Bronchial epithelial cell (primary cell): ENCODE results near the gene TXK. TPM values are rescaled to one million over a fixed set of nuclear protein-coding genes. Genes with fewer than 3 reads are reported as not detected.

Experiments used
- DNase-seq: peaks from one replicate; pipeline ENCODE4 v3.0.0-alpha.2; 2010; ENCODE audit warnings: low read depth
- FAIRE-seq: peaks from 2 replicates; lab custom pipeline; 2011; peaks lifted over from hg19 to GRCh38; lab: Jason Lieb, UNC
- H3K27me3 ChIP-seq: 2 replicates; pipeline ENCODE4 v1.5.1; 2011; ENCODE audit warnings: low read length; ENCODE audit not compliant: control insufficient read depth, insufficient read depth
- H3K36me3 ChIP-seq: 2 replicates; pipeline ENCODE4 v1.5.1; 2011; ENCODE audit warnings: low read length; ENCODE audit not compliant: control insufficient read depth, insufficient read depth
- H3K4me3 ChIP-seq: 2 replicates; pipeline ENCODE4 v1.5.1; 2011; ENCODE audit warnings: mild to moderate bottlenecking, low read depth, low read length, control low read depth
- CTCF ChIP-seq: IDR thresholded peaks from 2 replicates; pipeline ENCODE4 v1.5.1; 2011; ENCODE audit warnings: mild to moderate bottlenecking, moderate library complexity, low read length, control low read depth, inconsistent platforms; ENCODE audit not compliant: insufficient read depth, severe bottlenecking
- total RNA-seq: library from RNA; depleted of rRNA; stranded (reverse); fragments of >200 nt; gene quantifications from 2 replicates; pipeline ENCODE4 v1.2.1, GENCODE V29; 2014

The TXK gene
- total RNA-seq, 1 donor from 2014 or later, result under 0.01 TPM

- TF ChIP-seq CTCF, result no peak
- peak; percentile 33 for DNase-seq
- Histone ChIP-seq H3K4me3 (no peak overlapping the region), H3K36me3 (no peaks in the 10 kb centered on the region), H3K27me3 (no peaks in the 10 kb centered on the region)
- no peak for FAIRE-seq
These were observed 30.4 kb downstream of the TXK start for GRCh38 chr4:48103483-48104139.

- H3K4me3 ChIP-seq, result no peak overlapping the region
- TF ChIP-seq CTCF, result peak; percentile 17
- no peak for DNase-seq
- no peak for FAIRE-seq
- H3K27me3 ChIP-seq, result no peaks in the 10 kb centered on the region
- H3K36me3 ChIP-seq, result no peaks in the 10 kb centered on the region
These were observed 31.7 kb downstream of the TXK start for GRCh38 chr4:48102303-48102702.

DNA sequence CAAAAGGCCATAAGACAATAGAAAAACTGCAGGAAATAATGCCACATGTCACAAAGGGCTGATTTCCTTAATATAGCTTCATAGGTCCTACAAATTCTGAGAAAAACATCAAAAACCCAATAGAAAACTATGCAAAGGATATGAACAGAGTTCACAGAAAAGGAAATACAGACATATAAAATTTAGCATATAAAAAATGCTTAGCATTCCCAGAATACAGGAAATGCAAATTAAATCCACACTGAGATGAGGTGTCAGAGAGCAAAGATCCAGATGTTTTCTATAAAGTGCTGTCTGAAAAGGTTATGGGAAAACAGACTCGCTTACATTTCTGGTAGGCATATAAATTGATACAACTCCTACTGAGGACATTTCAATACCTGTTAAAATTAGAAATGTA is 33.8 kb downstream of the TXK start:
- no peak for TF ChIP-seq CTCF
- H3K4me3 ChIP-seq, result no peak overlapping the region
- no peaks in the 10 kb centered on the region for H3K27me3 ChIP-seq
- no peaks in the 10 kb centered on the region for H3K36me3 ChIP-seq
- FAIRE-seq (no peak), DNase-seq (no peak)

- no peak for TF ChIP-seq CTCF
- no peak for DNase-seq
These were observed 38.6 kb downstream of the TXK start for GRCh38 chr4:48095441-48095840.

DNA sequence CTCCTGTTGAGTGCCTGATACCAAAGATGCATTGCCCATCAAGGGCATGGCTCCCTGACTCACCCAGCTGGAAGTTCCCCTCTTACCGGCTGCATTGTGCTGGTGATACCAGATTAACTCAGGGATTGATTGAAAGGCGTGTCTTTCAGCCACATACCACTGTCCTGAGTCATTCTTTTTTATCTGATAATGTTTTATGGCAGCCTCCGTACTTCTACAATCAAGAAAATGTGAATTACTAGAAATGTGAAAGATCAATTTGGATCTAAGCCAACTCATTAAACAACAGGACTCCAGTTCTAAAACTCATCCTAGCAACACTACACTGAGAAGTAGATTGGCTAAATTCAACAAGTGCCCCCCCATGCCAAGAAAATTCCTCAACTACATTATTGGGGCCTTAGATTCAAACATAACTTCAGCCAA is 40.0 kb downstream of the TXK start:
- DNase-seq (peak; percentile 88), FAIRE-seq (no peak)
- Histone ChIP-seq H3K27me3 (no peaks in the 10 kb centered on the region), H3K36me3 (no peaks in the 10 kb centered on the region), H3K4me3 (no peak overlapping the region)
- no peak for TF ChIP-seq CTCF

More at GRCh38 chr4:48095441-48095840, 38.6 kb downstream of the TXK start:
- H3K27me3 ChIP-seq, result no peaks in the 10 kb centered on the region
- H3K4me3 ChIP-seq, result no peak overlapping the region
- H3K36me3 ChIP-seq, result no peaks in the 10 kb centered on the region
- no peak for FAIRE-seq

DNA sequence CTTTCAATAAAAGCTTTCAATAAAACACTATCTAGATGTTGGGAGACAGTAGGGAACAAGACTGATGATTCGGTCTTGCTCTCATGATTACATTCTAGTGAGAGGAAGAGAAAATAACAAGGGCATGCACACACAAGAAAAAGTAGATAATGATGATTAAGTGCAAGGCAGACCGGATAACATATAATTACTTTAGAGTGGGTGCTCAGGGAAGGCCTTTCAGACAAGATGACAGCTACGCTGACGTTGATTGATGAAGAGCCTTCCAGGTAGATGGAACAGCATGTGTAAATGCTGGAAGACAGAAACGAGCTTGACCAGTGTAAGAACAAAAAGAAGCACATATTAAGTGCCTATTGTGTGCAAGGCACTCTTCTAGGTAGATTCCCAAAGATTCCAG is 43.4 kb downstream of the TXK start:
- no peak overlapping the region for H3K4me3 ChIP-seq
- TF ChIP-seq CTCF, result no peak
- FAIRE-seq (no peak), DNase-seq (peak; percentile 66)
- H3K27me3 ChIP-seq, result no peaks in the 10 kb centered on the region
- H3K36me3 ChIP-seq, result no peaks in the 10 kb centered on the region
